GM12874 (cell line): ENCODE data around the gene MDM4.

Experiments
- CTCF ChIP-seq: IDR thresholded peaks from 2 replicates; pipeline ENCODE4 v1.5.1; 2011; ENCODE audit warnings: low read depth, mild to moderate bottlenecking, control low read depth, low read length, moderate library complexity; ENCODE audit not compliant: insufficient read depth

MDM4 gene

DNA sequence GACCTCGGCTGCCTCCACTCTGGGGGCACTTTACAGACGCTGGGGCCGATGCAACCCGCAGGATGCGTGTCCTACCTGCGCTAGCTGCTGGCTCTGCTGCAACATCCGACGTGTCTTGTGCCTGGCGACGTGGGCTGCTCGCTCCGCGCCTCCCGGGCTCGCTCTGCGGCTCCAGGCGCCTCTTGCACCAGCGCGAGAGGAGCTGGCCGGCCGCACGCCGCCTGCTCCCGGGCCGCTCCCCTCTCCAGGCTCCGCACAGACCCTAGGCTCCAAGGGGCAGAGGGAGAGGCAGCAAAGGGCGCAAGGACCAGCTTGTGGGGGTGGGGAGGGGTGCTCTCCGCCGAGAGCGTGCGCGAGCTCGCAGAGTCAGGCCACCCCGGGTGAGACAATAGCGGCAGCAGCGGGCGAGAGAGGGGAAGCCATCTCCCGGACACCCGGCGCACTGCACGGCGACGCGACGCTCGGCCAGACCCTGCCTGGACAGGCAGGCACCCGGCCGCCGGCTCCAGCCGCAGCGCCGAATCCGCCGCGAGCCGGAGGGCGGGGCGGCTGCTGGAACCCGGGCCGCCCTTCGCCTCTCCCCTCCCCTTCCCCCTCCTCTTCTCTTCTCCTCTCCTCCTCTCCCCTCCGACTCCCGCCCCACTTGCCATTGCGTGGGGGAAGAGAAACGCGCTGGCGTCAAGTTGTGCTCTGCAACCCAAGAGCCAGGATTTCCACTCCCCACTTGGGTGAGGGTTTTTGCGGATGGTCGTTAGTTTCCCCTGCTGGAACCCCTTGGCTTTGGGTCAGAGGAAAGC, 21.7 kb upstream of the MDM4 start, which contains the start of gene PIK3C2B:
Gene PIK3C2B, minus strand, starts transcription at position 525 of the 797 bp plus-strand sequence. CDS start 25,003 bp downstream, outside the sequence.
- TF ChIP-seq CTCF: peak; percentile 69

- no peak for TF ChIP-seq CTCF
These were observed 21.0 kb upstream of the MDM4 start for GRCh38 chr1:204495078-204495753.

- no peak for TF ChIP-seq CTCF
These were observed 20.4 kb upstream of the MDM4 start for GRCh38 chr1:204495777-204496176.

- TF ChIP-seq CTCF: no peak
These were observed 17.2 kb upstream of the MDM4 start for GRCh38 chr1:204498981-204499380.

GRCh38 chr1:204499511-204500468, 16.4 kb upstream of the MDM4 start:
- no peak for TF ChIP-seq CTCF

DNA sequence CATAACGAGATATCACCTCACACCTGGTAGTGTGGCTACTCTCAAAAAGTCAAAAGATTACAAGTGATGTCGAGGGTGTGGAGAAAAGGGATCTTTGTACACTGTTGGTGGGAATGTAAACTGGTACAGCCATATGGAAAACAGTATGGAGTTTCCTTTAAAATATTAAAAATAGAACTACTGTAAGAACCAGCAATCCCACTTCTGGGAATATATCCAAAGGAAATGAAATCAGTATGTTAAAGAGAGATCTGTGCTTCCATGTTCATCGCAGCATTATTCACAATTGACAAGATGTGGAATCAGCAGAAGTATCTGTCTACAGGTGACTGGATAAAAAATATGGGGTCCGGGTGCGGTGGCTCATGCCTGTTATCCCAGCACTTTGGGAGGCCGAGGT, 14.0 kb upstream of the MDM4 start:
- no peak for TF ChIP-seq CTCF
